Stimulated activated CD4-positive, alpha-beta T cell treated with anti-CD3 and anti-CD28 coated beads, Interleukin-4, amount 100 ng/mL, for 4 hours (primary cell): Measurements from ENCODE around the gene DTHD1.

ENCODE experiments used
- DNase-seq, 2 experiments: peaks; one replicate each; pipeline ENCODE4 v3.0.0-alpha.2; 2020

DTHD1 gene

GRCh38 chr4:36316607-36317006 lies 35.2 kb downstream of the DTHD1 start:
- no peak for DNase-seq

GRCh38 chr4:36317721-36318120 lies 36.3 kb downstream of the DTHD1 start:
- DNase-seq, result no peak

DNA sequence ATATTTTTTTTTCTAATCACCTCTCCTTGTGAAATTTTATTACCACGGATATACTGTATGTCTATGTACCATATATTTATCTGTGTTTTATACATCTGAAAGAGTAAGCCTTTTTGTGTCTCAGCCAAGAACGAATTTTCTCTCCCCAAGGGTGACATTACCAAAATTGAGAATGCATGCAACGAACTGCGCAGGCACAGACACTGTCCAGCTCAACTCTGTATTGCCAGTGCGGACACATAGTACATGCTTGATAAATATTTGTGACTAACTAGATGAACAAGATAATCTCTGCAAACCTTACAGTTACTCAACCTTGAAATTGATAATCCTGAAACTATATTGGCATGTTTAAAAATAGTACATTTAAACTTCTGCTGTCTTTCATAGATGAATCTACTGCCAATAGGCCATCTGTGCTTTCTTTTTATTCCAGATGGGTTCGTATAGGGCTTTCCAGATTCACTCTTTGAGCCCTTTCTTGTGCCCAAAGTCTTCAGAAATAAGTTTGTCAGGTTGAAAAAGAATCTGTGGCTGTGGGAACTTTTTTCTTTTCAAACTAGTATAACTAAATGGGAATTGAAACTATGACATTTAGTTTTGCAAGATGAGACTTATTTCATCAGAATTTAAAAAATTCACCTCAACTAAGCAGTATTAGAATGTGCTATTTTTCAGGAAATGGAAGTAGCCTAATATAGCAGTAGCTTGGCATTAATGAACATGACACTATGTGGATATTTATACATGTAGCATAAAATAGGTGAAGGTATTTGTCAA lies 38.9 kb downstream of the DTHD1 start:
- no peak for DNase-seq

GRCh38 chr4:36321176-36321575 lies 39.8 kb downstream of the DTHD1 start:
- no peak for DNase-seq

- DNase-seq, result peak in 1 of 2 experiments; percentile 45
These were observed 41.5 kb downstream of the DTHD1 start for GRCh38 chr4:36322921-36323354.

DNA sequence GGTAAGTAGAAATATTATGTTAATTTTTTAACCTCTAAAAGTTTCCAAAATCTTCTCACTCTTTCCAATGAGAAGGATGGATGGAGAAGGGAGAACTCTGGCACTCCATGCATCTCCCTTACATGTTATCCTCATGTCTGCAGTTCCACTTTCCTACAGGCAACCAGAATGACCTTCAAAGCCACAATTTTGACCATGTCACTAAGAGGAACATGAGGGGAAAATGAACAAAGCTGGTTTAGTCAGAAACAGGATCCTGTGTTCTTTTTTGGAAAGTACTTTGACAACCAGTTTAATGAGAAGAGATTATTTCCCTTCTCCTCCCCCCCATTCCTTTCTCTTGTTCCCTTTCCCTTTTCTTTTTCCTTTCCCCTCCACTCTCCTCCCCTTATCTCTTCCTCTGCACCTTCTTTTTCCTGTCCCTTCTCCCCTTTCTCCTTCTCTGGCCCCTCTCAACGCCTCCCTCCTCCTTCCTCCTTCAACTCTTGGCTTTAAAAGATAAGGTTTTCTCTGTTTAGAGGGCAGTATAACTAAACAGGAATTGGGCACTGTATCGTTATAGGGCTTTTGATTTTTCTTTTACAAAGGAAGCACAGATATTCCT lies 42.5 kb downstream of the DTHD1 start:
- DNase-seq, result no peak

DNA sequence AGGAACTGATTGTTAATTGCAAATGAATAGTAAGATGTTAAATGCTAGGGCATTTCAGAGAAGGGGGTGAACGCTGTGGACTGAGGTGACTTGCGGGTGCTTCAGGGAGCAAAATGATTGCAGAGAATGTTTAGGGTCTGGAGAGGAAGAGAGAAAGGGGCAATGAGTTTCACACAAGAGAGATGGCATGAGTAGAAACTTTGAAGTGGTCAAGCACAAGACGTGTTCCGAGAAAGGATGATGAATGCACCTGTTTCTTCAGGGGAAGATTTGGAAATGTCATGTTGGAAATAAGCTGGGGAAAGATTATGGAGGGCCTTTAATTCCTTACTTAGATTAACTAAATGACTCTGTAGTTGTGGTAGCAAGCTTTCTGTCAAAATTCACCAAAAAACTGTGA lies 43.4 kb downstream of the DTHD1 start:
- no peak for DNase-seq

DNA sequence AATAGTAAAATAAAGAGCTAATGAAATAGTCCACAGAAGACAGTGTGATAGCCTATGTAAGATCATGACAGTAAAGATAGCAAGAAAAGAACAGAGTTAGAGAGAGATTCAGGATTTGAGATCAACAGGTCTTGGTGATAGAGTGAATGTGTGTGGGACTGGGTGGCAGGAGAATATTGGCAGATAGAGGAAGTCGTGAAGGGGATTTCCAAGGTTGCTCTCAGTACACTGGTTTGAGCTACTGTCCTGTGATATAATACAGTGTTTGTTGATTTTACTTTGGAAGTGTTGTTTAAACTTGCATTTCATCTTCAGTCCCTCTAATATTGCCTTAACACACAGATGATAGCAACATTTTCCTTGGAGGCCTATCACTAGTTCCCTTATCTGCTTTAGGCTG lies 44.1 kb downstream of the DTHD1 start:
- DNase-seq, result peak in 1 of 2 experiments; percentile 17

DNA sequence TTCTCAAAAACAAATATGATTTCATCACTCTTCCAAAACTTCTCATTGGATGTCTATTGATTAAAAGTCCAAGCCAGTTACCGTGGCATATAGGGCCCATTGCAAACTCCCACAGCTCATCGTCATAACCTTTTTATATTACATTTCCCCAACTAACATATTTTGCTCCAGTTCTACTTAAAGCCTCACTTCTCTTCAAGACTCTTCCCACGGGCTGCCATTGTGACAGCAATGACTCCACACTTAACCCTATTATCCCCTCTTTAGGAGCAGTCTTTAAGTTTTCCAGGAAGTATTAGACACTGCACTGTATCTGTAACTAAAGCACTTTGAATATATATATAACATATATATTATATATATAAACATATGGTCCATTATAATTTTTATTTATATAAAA lies 44.5 kb downstream of the DTHD1 start:
- no peak for DNase-seq

DNA sequence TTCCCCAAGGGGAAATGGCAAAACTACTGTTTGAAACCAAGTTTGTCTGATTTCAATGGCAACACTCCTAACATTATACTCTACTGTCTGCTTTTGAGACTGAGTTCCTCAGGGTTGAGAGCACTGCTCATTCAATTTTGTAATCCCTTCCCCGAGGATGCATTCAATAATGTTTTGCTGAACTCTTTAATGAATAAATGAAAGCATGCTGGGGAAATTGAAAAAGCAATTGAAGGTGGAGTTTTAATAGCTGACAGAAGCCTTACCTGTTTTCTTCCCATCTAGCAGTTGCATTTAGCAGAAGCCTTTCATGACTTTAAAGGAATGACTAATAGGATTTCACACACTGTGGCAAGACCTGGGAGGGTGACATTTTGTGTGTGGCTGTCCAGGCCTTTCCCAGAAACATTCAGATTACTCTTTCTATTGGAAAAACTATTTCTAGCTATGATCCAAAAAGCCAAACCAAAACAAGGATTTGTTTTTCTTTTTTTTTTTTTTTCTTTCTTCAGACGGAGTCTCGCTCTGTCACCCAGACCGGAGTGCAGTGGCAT lies 45.1 kb downstream of the DTHD1 start:
- DNase-seq, result no peak

DNA sequence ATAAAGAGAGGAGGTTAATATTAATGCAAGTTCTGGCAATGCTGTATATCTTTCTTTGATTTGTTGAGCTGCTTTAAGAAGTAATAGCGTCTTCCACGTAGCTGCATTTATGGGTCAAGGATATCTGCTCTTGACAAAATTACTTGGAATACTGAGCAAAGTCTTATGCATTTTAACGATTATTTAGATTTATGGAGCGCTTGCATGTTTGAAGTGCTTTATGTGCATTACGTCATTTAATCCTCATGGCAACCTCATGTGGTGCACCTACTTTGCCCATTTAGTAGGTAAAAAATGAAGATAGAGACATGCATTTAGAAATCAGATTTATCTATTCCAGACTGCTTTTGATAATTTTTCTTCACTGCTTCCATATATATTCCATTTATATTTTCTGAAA lies 46.0 kb downstream of the DTHD1 start:
- DNase-seq, result no peak

DNA sequence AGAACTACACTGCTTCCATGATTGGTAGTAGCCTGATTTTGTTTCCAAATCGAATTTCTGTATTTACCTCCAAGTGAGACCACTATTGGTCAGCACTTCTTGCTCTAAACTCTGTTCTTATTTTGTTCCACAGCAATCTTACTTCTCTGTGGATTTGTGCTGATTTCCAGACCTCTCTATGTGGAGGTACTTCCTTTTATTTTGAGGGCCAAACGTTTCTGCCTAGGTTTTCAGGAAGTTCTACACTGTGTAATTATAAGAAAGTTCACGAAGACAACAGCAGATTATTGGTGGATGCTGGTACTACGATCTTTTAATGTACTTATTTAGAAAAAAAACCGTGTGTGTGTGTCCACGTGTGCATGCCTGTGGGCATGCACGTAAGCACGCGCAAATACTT lies 46.7 kb downstream of the DTHD1 start:
- DNase-seq, result no peak

DNA sequence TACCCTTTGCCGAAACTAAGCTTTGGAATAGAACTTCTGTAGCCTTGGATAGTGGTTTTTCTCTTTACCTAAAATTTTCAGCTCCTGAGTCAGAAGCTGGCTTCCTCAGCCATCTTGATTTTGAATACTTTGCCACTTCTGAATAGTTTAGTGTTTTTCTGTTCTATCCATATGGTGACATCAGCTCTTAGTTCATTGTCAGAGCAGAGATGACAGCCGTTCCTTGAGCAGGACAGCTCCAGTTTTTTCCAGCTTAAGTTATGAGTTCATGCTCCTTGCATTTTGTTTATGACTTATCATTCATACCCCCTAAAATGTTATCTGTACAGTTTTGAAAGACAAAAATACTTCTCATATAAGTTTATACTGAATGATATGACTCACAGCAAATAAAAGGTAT lies 47.8 kb downstream of the DTHD1 start:
- no peak for DNase-seq

- no peak for DNase-seq
These were observed 49.4 kb downstream of the DTHD1 start for GRCh38 chr4:36330796-36331195.

GRCh38 chr4:36332023-36332781 lies 50.8 kb downstream of the DTHD1 start:
- no peak for DNase-seq

- no peak for DNase-seq
These were observed 51.3 kb downstream of the DTHD1 start for GRCh38 chr4:36332782-36333131.

DNA sequence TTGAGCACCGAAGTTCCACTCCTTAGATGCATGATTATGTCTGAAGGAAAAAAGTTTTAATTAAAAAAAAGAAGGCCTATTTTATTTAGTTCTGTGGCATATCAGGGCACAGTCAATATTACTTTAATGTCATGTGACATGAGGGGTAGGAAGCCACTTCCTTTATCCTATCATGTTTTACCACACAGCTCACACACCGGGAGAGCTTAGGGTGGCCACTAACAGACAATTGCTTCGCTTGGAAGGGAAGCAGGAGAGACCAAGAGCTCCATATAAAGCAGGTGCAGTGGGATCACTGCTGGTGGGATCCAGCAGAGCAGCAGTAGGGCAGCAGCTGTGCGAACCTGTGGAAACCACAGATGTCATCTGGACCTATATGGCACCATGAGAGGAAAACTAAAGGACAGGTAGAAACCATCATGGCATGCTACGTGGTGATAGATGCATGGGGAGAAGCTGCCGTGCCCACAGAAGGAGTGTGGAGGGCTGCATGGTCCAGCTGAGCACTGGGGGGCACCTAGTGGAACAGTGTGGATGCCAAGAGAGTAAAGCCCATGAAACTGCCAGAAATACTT lies 52.0 kb downstream of the DTHD1 start:
- no peak for DNase-seq

- DNase-seq, result no peak
These were observed 56.3 kb downstream of the DTHD1 start for GRCh38 chr4:36337665-36338185.

DNA sequence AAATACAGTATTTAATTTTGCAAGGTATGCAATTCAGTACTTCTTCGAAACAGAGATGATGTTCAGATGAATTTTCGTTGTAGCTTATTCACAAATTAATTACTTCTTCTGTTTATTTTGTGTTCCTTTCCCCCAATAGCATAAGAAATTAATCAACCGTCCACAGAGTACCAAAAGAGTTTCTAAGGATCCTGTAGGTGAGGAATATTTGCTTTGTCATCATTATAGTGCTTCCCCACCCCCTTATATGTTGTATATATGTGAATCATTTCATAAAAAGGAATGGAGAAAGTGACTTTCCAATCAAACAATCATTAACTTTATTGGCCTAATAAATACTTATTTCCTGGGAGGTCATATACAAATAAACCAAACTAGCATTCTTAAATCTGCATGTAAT lies 57.6 kb downstream of the DTHD1 start:
- DNase-seq, result no peak

- DNase-seq, result no peak
These were observed 60.5 kb downstream of the DTHD1 start for GRCh38 chr4:36341936-36342335.

- no peak for DNase-seq
These were observed 62.2 kb downstream of the DTHD1 start for GRCh38 chr4:36343501-36344175.

DNA sequence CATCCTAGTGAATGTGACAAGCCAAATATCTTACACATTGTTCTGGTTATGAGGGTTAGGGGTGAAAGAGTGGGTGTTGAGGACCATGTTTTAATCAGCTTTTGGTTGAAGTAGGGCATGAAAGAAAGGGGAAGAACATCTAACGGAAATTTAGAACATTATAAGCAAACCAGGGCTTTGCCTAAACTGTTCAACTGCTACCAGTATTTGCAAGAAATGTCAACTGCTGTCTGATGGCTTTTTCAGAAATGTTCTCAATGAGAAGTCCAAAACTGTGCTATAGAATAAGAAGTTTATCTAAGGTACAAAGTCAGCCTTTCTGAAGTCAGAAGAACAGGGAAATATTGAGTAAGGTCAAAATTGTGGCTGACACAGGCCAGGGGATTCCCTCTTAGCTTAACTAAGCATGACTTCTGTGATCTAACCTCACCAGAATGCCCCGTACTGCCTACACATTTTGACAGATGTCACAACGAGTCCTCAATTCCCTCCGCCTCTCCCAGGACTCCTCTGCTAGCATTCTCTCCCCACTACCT lies 67.1 kb downstream of the DTHD1 start:
- peak; percentile 0 to 36 for DNase-seq
